ENCODE results near the gene RASAL3. TPM values are rescaled to one million over a fixed set of nuclear protein-coding genes. Genes with fewer than 3 reads are reported as not detected.
A peak's percentile ranks its signal among the peaks of the same experiment; 100 is the strongest.

The RASAL3 gene
- total and polyA plus RNA-seq, 8 donors, result 2.0 to 27.1 (median 2.7) TPM

DNA sequence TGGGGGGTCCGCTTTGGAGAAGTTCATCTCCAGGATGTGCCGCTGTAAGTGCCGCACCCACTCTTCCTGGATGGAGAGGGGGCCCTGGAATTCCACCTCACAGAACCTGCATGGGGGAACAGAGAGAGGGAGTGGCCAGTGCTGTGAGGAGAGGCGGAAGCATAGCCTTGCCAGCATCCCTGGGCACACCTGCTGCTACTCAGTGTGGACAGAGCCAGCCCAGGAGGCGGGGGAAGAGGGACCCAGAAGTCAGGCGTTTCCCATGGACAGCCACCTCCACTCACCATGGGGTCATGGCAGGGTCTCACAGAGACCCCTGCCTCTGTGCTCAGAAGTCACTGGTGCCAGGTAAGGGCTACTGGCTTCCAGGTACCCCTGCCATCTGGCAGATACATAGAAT, 41.2 kb downstream of the RASAL3 start:
- TF ChIP-seq, protein P1, sequence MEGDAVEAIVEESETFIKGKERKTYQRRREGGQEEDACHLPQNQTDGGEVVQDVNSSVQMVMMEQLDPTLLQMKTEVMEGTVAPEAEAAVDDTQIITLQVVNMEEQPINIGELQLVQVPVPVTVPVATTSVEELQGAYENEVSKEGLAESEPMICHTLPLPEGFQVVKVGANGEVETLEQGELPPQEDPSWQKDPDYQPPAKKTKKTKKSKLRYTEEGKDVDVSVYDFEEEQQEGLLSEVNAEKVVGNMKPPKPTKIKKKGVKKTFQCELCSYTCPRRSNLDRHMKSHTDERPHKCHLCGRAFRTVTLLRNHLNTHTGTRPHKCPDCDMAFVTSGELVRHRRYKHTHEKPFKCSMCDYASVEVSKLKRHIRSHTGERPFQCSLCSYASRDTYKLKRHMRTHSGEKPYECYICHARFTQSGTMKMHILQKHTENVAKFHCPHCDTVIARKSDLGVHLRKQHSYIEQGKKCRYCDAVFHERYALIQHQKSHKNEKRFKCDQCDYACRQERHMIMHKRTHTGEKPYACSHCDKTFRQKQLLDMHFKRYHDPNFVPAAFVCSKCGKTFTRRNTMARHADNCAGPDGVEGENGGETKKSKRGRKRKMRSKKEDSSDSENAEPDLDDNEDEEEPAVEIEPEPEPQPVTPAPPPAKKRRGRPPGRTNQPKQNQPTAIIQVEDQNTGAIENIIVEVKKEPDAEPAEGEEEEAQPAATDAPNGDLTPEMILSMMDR (IDR thresholded peaks at IDR 0.05), result no peak

GRCh38 chr19:15422296-15423075, 41.9 kb downstream of the RASAL3 start:
- peak overlapping the region; percentile 23 to 44 for H3K27ac ChIP-seq
- no peaks in the 10 kb centered on the region for H3K27me3 ChIP-seq
- ATAC-seq (no peak), DNase-seq (no peak)
- H3K36me3 ChIP-seq, result peaks cover 0 to 58% of the 10 kb centered on the region in 2 donors
- H3K4me3 ChIP-seq, result no peak overlapping the region
- TF ChIP-seq, protein P1 (IDR thresholded peaks at IDR 0.05), result no peak
- peaks cover 3 to 28% of the 10 kb centered on the region in 2 donors for H3K4me1 ChIP-seq
- H3K9me3 ChIP-seq, result peaks cover 0 to 3% of the 10 kb centered on the region in 2 donors
- intact Hi-C loops (cut with DNase I), result no loop called here

More for the DNA sequence above, 41.2 kb downstream of the RASAL3 start:
- DNase-seq, result no peak
- intact Hi-C loops (cut with DNase I), result no loop called here
- Histone ChIP-seq H3K27ac (no peak overlapping the region), H3K36me3 (peaks cover 0 to 65% of the 10 kb centered on the region in 2 donors), H3K4me3 (no peak overlapping the region), H3K4me1 (peaks cover 0 to 22% of the 10 kb centered on the region in 2 donors), H3K9me3 (peaks cover 0 to 3% of the 10 kb centered on the region in 2 donors), H3K27me3 (no peaks in the 10 kb centered on the region)
- ATAC-seq, result no peak

GRCh38 chr19:15421721-15422260, 42.6 kb downstream of the RASAL3 start:
- H3K36me3 ChIP-seq, result peaks cover 0 to 51% of the 10 kb centered on the region in 2 donors
- intact Hi-C loops (cut with DNase I), result no loop called here
- ATAC-seq (no peak), DNase-seq (peak in 1 of 4 donors; percentile 65)
- no peak overlapping the region for H3K4me3 ChIP-seq
- TF ChIP-seq, protein P1 (IDR thresholded peaks at IDR 0.05), result no peak
- H3K27ac ChIP-seq, result peak overlapping the region; percentile 23 to 44
- peaks cover 9 to 35% of the 10 kb centered on the region in 2 donors for H3K4me1 ChIP-seq
- H3K9me3 ChIP-seq, result peaks cover 0 to 3% of the 10 kb centered on the region in 2 donors
- no peaks in the 10 kb centered on the region for H3K27me3 ChIP-seq

DNA sequence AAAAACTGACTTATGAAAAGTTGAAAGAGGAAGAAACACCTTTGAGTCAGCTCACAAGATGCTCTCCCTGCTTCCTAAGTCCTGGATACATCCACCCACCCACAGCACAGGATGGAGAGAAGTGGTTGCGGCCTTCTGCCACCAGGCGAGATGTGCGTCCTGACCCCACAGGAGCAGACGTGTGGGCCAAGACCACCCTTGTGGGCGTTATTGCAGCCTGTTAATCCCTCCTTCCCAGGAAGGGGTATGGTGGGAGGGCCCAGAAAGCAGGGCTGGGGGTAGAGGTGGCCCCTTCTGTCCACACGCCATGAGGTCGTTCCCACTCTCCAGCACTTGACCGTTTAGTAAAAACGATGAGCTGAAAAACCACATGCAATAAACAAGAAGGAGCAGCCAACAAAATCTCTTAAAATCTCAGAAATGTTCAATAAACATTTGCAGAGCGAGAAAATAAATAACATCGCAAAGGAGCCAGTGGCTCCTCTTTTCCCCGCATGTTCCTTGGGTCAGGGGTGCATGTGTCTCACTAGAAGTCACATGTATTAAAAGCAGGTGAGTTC, 43.1 kb downstream of the RASAL3 start:
- intact Hi-C loops (cut with DNase I), result no loop called here
- peak in 1 of 4 donors; percentile 30 for DNase-seq
- TF ChIP-seq, protein P1 (IDR thresholded peaks at IDR 0.05), result no peak
- Histone ChIP-seq H3K9me3 (peaks cover 0 to 3% of the 10 kb centered on the region in 2 donors), H3K4me3 (no peak overlapping the region), H3K27ac (peak overlapping the region in 1 of 2 donors; percentile 44), H3K4me1 (peaks cover 9 to 41% of the 10 kb centered on the region in 2 donors), H3K27me3 (no peaks in the 10 kb centered on the region), H3K36me3 (peaks cover 0 to 46% of the 10 kb centered on the region in 2 donors)
- no peak for ATAC-seq
